ENCODE measurements around the gene HINT2. TPM values are rescaled to one million over a fixed set of nuclear protein-coding genes. Genes with fewer than 3 reads are reported as not detected.

Gene HINT2
- total RNA-seq, 2 donors from 2014 or later = 33.3 to 35.0 TPM

GRCh38 chr9:35822926-35823325, 8.1 kb upstream of the HINT2 start:
- intact Hi-C loops (cut with DNase I) = no loop called here
- DNase-seq = no peak
- H3K27ac ChIP-seq = no peak overlapping the region
- ATAC-seq = no peak
- H3K9me3 ChIP-seq = no peaks in the 10 kb centered on the region
- H3K27me3 ChIP-seq = no peaks in the 10 kb centered on the region
- H3K4me1 ChIP-seq = peaks cover 6% of the 10 kb centered on the region
- no peak overlapping the region for H3K4me3 ChIP-seq
- TF ChIP-seq CTCF (IDR thresholded peaks at IDR 0.05) (no peak), POLR2A (IDR thresholded peaks at IDR 0.05) (no peak)
- H3K36me3 ChIP-seq (replicated peaks in 1 of 2; ENCODE audit: insufficient read depth in 1 of 2, low read depth in 2 of 2) = no peaks in the 10 kb centered on the region

- Histone ChIP-seq H3K4me3 (no peak overlapping the region), H3K4me1 (no peaks in the 10 kb centered on the region), H3K27me3 (no peaks in the 10 kb centered on the region), H3K9me3 (no peaks in the 10 kb centered on the region), H3K27ac (no peak overlapping the region), H3K36me3 (replicated peaks in 1 of 2; ENCODE audit: insufficient read depth in 1 of 2, low read depth in 2 of 2) (no peaks in the 10 kb centered on the region)
- ATAC-seq (no peak), DNase-seq (no peak)
- intact Hi-C loops (cut with DNase I) = no loop called here
- TF ChIP-seq POLR2A (IDR thresholded peaks at IDR 0.05) (no peak), CTCF (IDR thresholded peaks at IDR 0.05) (no peak)
Measured at GRCh38 chr9:35820076-35820475, 5.2 kb upstream of the HINT2 start.

- no peak overlapping the region for H3K4me3 ChIP-seq
- no peaks in the 10 kb centered on the region for H3K36me3 ChIP-seq (replicated peaks in 1 of 2; ENCODE audit: insufficient read depth in 1 of 2, low read depth in 2 of 2)
- intact Hi-C loops (cut with DNase I) = no loop called here
- no peak overlapping the region for H3K27ac ChIP-seq
- TF ChIP-seq POLR2A (IDR thresholded peaks at IDR 0.05) (no peak), CTCF (IDR thresholded peaks at IDR 0.05) (no peak)
- DNase-seq (no peak), ATAC-seq (no peak)
- H3K9me3 ChIP-seq = no peaks in the 10 kb centered on the region
- WGBS, 2 donors = 74 to 79% methylated on average over 3 of the region's 3 CpGs
- H3K27me3 ChIP-seq = no peaks in the 10 kb centered on the region
- H3K4me1 ChIP-seq = peaks cover 11% of the 10 kb centered on the region
Measured at GRCh38 chr9:35818341-35818740, 3.5 kb upstream of the HINT2 start.

DNA sequence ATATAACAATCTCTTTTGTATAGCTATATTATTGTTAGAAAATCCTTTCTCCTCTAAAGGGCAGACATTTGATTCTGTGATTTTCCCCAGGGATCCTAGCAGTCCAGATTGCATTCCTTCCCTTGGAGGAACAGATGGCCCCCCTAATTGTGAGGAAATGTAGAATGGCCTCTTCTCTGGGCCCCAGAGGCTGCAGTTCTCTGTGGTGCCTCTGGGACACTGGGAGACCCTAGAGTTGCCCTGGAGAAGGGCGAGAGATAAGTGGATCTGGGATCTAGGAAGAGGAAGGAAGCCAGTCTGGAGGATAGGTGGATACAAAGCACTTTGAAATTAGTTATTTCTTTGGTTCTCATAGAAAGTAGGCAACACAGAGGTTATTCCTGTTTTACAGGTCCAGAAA, 1.9 kb upstream of the HINT2 start:
- TF ChIP-seq CTCF (IDR thresholded peaks at IDR 0.05) (no peak), POLR2A (IDR thresholded peaks at IDR 0.05) (no peak)
- intact Hi-C loops (cut with DNase I) = no loop called here
- 69 to 86% methylated on average over 1 of the region's 1 CpG for whole genome bisulfite sequencing, 2 donors
- peaks cover 25% of the 10 kb centered on the region for H3K4me1 ChIP-seq
- H3K27me3 ChIP-seq = no peaks in the 10 kb centered on the region
- no peak overlapping the region for H3K27ac ChIP-seq
- no peak for ATAC-seq
- H3K4me3 ChIP-seq = no peak overlapping the region
- no peak for DNase-seq
- H3K36me3 ChIP-seq (replicated peaks in 1 of 2; ENCODE audit: insufficient read depth in 1 of 2, low read depth in 2 of 2) = no peaks in the 10 kb centered on the region
- no peaks in the 10 kb centered on the region for H3K9me3 ChIP-seq

GRCh38 chr9:35814106-35814840, 569 bp downstream of the HINT2 start:
- peak; percentile 68 to 81 (median 76) for DNase-seq
- Histone ChIP-seq H3K27ac (peak overlapping the region; percentile 97 to 99 (median 98)), H3K36me3 (replicated peaks in 1 of 2; ENCODE audit: insufficient read depth in 1 of 2, low read depth in 2 of 2) (no peaks in the 10 kb centered on the region), H3K9me3 (no peaks in the 10 kb centered on the region), H3K27me3 (no peaks in the 10 kb centered on the region), H3K4me1 (peaks cover 33% of the 10 kb centered on the region), H3K4me3 (peak overlapping the region; percentile 76 to 98)
- peak; percentile 28 for ATAC-seq
- WGBS, 2 donors = 3 to 10% methylated on average over 11 to 29 of the region's 29 CpGs
- intact Hi-C loops (cut with DNase I) = no loop called here
- peak in 6 of 7 experiments; percentile 10 to 50 (median 26) for TF ChIP-seq CTCF (IDR thresholded peaks at IDR 0.05)
- TF ChIP-seq POLR2A (IDR thresholded peaks at IDR 0.05) = no peak

Data from body of pancreas (tissue), 4 donors.